Activated gamma-delta T cell treated with anti-CD3 and anti-CD28 coated beads, Interleukin-2, amount 50 U/mL, for 16 hours (primary cell): ENCODE results near the gene GTSE1.

Experiments used
- DNase-seq: peaks from one replicate; pipeline ENCODE4 v3.0.0-alpha.2; 2020; ENCODE audit warnings: low read depth

Gene GTSE1

GRCh38 chr22:46366801-46367706 is 70.4 kb downstream of the GTSE1 start:
- DNase-seq: no peak

- peak; percentile 45 for DNase-seq
These were observed 71.1 kb downstream of the GTSE1 start for GRCh38 chr22:46367707-46368191.

GRCh38 chr22:46368422-46368821 is 71.8 kb downstream of the GTSE1 start:
- no peak for DNase-seq

- DNase-seq: no peak
These were observed 72.4 kb downstream of the GTSE1 start for GRCh38 chr22:46368871-46369715.

- DNase-seq: no peak
These were observed 73.3 kb downstream of the GTSE1 start for GRCh38 chr22:46369716-46370583.

GRCh38 chr22:46370584-46371291 is 74.1 kb downstream of the GTSE1 start:
- DNase-seq: peak; percentile 41

GRCh38 chr22:46371623-46372226 is 75.1 kb downstream of the GTSE1 start:
- no peak for DNase-seq

- DNase-seq: no peak
These were observed 76.0 kb downstream of the GTSE1 start for GRCh38 chr22:46372686-46373085.

GRCh38 chr22:46373159-46373558 is 76.5 kb downstream of the GTSE1 start:
- no peak for DNase-seq

- DNase-seq: peak; percentile 35
These were observed 77.4 kb downstream of the GTSE1 start for GRCh38 chr22:46373921-46374662.

- no peak for DNase-seq
These were observed 78.2 kb downstream of the GTSE1 start for GRCh38 chr22:46374663-46375474.

GRCh38 chr22:46376111-46376510 is 79.4 kb downstream of the GTSE1 start:
- no peak for DNase-seq

GRCh38 chr22:46376908-46377524 is 80.3 kb downstream of the GTSE1 start:
- no peak for DNase-seq

GRCh38 chr22:46377525-46378425 is 81.1 kb downstream of the GTSE1 start:
- no peak for DNase-seq

- DNase-seq: no peak
These were observed 81.9 kb downstream of the GTSE1 start for GRCh38 chr22:46378426-46379065.

- DNase-seq: no peak
These were observed 82.6 kb downstream of the GTSE1 start for GRCh38 chr22:46379066-46379930.
